ENCODE measurements around the gene GPATCH8.

Gene GPATCH8

GRCh38 chr17:44496815-44497214 lies 6.4 kb downstream of the GPATCH8 start:
- TF ChIP-seq CTCF (conservative IDR thresholded peaks at IDR 0.05; ENCODE audit: low read length) = no peak
- DNase-seq (ENCODE audit: low read depth) = peak; percentile 79
- H3K4me3 ChIP-seq (ENCODE audit: low read length) = no peak overlapping the region

- no peak for TF ChIP-seq CTCF (conservative IDR thresholded peaks at IDR 0.05; ENCODE audit: low read length)
These were observed 9.9 kb downstream of the GPATCH8 start for GRCh38 chr17:44493339-44493738.

GRCh38 chr17:44492706-44493272 lies 10.4 kb downstream of the GPATCH8 start:
- no peak for DNase-seq (ENCODE audit: low read depth)
- TF ChIP-seq CTCF (conservative IDR thresholded peaks at IDR 0.05; ENCODE audit: low read length) = no peak
- H3K4me3 ChIP-seq (ENCODE audit: low read length) = no peak overlapping the region

More at GRCh38 chr17:44493339-44493738, 9.9 kb downstream of the GPATCH8 start:
- no peak for DNase-seq (ENCODE audit: low read depth)
- H3K4me3 ChIP-seq (ENCODE audit: low read length) = no peak overlapping the region

- H3K4me3 ChIP-seq (ENCODE audit: low read length) = no peak overlapping the region
- no peak for TF ChIP-seq CTCF (conservative IDR thresholded peaks at IDR 0.05; ENCODE audit: low read length)
- DNase-seq (ENCODE audit: low read depth) = no peak
These were observed 13.6 kb downstream of the GPATCH8 start for GRCh38 chr17:44489581-44489980.

- no peak overlapping the region for H3K4me3 ChIP-seq (ENCODE audit: low read length)
These were observed 16.0 kb downstream of the GPATCH8 start for GRCh38 chr17:44487170-44487569.

GRCh38 chr17:44473367-44473766 lies 29.8 kb downstream of the GPATCH8 start:
- peak; percentile 15 for DNase-seq (ENCODE audit: low read depth)
- H3K4me3 ChIP-seq (ENCODE audit: low read length) = no peak overlapping the region
- no peak for TF ChIP-seq CTCF (conservative IDR thresholded peaks at IDR 0.05; ENCODE audit: low read length)

More at GRCh38 chr17:44487170-44487569, 16.0 kb downstream of the GPATCH8 start:
- no peak for DNase-seq (ENCODE audit: low read depth)
- no peak for TF ChIP-seq CTCF (conservative IDR thresholded peaks at IDR 0.05; ENCODE audit: low read length)

GRCh38 chr17:44469676-44470075 lies 33.5 kb downstream of the GPATCH8 start:
- no peak for TF ChIP-seq CTCF (conservative IDR thresholded peaks at IDR 0.05; ENCODE audit: low read length)
- DNase-seq (ENCODE audit: low read depth) = no peak
- no peak overlapping the region for H3K4me3 ChIP-seq (ENCODE audit: low read length)
